Middle frontal gyrus (tissue), 1 donor: ENCODE measurements around the gene FARS2.

Source experiments
- DNase-seq: peaks from one replicate; pipeline ENCODE4 v3.0.0-alpha.2; 2015; ENCODE audit warnings: low spot score; ENCODE audit errors: extremely low spot score

FARS2 gene

DNA sequence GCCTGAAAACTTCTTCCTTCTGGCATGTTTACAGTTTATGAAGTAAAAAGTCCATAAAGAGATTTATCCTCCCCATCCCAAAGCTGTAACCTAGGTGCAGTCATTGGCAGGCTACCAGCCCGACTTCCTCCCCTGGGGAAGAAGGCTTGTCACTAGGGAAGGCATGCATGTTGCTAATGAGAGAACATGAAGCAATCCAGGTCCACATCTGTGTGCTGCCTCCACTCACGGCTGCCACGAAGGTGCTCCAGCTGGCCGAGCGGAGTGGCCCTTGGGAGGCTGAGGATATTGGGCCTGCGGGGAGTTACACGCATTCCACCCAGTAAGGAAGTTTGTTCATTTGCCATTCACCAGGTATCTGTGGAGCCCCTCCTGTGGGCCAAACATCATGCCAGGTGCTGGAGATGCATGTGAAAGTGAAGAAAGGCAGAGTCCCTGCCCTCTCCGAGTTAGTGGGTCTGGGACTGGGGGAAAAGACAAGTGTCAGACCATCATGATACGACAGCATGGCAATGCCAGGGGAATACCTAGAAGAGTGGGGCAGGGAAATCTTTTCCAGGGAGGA is 488.4 kb downstream of the FARS2 start:
- DNase-seq: no peak

DNA sequence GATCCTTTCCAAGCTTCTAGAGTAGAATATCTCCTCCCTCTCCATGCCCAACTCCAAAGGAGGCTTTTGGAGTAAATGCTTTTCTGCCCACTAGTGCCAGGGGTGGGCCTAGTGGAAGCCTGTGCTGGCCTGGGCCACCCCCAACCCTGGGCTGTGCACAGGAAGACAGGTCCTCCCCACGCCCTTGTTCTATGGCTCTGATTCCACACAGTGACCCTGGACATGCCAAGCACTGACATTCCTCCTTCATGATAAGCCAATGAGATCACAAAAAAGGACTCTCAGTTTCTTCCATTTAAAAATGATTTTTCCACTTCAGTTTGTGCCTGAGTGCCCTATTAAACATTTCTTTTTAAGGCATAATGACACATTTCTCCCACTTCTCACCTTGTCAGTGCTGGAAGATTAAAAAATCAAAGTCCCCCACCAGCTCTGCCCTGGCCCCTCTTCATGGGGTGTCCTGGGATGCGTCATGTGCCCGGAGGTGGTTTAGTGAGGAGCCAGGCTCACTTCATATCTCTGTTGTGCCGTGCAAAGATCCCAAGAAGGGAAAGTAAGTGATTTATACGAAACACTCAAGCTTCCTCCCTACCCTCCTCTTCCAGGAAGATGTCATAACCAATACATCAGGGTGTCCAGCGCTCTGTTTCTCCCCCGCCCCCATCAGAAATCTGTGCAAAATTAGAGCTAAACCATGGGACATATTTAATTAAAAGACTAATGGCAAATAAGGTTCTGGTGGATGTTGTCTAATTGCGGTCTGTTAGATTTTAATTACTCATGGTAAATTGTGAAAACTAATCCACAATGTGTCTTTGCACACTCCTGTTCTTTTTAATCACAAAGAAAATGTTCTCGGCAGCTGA is 490.4 kb downstream of the FARS2 start:
- DNase-seq: no peak

DNA sequence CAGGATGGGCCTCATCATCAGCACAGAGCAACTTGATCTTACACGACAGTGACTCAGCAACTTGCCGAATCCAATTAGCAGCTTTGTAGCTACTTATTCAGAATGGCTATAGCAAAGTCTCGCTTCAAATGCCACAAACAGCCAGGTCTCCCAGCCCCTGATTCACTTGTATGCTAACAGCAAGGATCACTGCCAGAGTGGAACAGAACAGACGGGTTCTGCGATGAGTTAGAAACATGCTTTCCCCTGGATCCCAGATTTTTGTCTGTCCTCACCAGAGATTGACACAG is 491.0 kb downstream of the FARS2 start:
- DNase-seq: no peak

DNA sequence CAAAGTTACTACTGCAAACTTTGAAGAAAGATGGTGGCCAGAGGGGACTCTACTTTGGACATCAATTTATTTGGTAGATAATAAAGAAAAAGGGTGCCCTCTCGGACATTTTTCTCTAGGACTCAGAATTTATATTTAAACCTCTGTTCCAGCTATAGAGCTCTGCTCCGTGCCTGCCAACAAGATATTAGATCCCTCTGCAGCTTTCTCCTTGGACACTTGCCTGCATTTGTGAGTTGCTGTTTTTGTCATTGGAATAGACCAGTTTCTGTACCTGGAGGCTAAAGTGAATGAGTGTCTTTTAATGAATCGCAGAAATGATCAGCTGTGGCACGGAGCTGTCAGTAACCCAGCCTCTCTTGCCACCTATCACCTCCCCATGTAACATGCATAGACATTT is 491.9 kb downstream of the FARS2 start:
- no peak for DNase-seq

DNA sequence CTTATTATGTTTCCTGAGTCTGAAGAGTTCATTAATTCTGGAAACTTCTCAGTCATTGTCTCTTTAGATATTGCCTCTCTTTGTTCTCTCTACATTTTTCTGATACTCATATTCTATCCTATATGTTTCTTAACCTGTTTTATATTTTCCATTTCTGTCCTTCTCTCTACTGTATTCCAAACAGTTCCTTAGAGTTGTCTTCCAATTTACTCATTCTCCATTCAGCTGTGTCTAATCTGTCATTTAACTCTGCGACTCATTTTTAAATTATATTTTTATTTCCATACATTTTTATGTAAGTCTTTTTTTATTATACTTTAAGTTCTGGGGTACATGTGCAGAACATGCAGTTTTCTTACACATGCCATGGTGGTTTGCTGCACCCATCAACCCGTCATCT is 493.6 kb downstream of the FARS2 start:
- no peak for DNase-seq

DNA sequence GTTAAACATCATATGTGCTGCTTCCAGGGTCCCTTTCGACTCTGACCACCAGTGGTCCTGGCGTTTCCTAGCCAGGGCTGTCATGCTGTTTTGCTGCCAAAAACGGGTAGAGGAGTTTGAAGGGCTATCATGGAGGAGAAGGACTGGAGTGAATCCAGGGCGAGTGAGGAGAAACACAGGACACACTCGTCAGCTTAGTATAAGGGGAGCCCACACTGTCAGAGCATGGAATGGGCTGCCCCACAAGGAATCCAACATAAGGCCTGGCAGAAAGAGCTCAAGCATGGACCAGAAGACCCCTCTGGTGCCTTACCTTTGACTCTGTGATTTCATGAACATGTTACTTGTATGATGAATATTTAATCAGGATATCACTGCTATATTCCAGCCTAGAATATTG is 498.3 kb downstream of the FARS2 start:
- no peak for DNase-seq

DNA sequence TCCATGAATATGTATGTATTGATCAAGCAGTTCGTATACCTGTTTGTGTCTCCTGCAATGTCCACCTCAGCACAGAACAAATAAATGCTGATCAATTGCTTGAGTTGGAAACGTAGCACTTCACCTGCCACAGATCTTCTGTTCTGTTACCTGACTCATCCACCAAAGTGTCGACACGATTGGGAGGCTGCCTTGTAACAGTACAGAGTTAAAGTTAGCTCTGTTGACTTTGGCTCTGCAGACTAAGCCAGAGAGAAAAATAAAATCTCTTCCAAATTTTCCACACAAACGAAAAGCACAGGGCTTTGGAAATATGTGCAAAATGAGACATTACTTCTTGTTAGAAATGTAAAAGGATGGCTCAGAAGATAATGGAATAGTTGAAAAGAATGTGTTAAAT is 500.1 kb downstream of the FARS2 start:
- DNase-seq: no peak

GRCh38 chr6:5762561-5762968 is 501.3 kb downstream of the FARS2 start:
- DNase-seq: peak; percentile 27

DNA sequence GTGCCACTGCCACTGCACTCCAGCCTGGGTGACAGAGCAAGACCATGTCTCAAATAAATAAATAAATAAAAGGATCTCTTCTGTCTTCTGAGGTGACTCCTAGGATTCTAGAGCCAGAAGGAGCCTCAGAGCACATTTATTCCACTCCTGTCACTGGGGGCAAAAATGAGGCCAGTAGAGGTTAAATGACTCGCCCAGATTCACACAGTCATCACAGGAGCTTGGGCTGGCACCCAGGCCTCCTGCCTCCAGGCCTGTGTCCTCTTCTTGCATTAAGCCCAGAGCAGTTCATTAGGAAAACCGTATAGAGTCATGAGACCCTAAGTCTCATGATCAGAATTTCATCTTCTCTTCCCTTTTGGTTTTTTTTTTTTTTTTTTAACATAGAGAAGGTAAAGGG is 502.1 kb downstream of the FARS2 start:
- DNase-seq: no peak

GRCh38 chr6:5763871-5764270 is 502.6 kb downstream of the FARS2 start:
- no peak for DNase-seq

GRCh38 chr6:5764401-5764955 is 503.2 kb downstream of the FARS2 start:
- peak; percentile 62 for DNase-seq

DNA sequence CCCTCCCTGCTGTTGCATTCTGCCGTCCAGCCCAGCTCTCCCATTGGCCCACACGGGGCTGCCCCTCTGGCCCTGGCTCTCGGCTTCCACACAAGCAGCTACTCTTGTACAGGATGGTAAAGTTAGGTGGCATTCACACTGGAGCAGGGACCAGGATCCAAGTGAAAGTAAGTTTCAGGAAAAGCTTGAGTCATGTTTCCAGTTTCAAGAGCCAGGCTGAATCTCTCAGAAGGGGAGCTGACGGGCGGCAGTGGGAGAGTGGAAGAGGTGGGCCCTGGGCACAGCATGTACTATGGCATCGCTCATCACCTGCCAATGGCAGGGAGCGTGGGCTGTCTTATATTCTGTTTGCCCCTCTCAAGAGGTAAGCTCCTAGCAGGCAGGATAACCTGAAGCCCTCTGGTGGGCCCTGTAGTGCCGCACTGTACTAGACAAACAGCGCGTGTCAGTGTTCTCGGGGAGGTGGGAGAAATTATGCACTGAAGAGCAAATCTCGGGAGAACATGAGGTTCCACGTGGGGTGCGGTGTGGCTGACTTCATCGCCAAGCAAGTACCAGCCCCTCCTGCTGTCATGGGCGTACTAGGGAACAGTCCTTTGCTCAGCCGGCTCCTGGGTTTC is 503.9 kb downstream of the FARS2 start:
- no peak for DNase-seq

DNA sequence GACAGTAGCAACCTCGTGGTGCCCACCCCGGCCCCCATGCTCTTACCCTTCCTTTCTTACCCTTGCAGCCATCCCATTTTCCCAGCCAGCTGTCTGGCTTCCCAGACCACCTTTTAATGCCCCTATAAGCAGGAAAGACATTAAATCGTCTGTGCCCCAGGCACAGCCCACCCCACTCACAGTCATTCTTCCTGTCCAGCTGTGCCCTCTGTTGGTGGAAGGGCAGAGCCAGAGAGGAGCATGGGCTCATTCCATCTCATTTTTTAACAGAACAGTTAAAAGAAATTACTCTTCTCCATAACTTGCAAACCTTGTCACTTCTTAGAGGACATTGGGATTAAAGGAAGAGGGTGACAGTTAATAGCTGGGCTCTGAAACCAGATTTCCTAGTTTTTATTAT is 504.9 kb downstream of the FARS2 start:
- no peak for DNase-seq

- no peak for DNase-seq
These were observed 506.2 kb downstream of the FARS2 start for GRCh38 chr6:5767471-5767870.

DNA sequence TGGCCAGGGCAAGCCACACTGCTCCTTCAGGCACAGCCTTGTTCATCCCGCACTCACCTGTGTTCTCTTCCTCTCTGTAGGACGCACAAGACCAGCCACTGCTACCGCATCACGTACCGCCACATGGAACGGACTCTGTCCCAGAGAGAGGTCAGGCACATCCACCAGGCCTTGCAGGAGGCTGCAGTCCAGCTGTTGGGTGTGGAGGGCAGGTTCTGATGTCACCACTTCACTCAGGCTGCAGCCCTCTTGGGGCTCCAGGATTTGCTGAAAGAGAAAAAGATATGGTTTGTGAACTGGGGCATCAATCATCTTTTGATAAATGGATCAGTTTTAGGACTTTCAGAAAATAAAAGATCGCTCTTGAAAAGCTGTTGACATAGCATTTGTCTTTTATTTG is 509.9 kb downstream of the FARS2 start:
- no peak for DNase-seq

GRCh38 chr6:5771759-5772390 is 510.6 kb downstream of the FARS2 start:
- DNase-seq: no peak

DNA sequence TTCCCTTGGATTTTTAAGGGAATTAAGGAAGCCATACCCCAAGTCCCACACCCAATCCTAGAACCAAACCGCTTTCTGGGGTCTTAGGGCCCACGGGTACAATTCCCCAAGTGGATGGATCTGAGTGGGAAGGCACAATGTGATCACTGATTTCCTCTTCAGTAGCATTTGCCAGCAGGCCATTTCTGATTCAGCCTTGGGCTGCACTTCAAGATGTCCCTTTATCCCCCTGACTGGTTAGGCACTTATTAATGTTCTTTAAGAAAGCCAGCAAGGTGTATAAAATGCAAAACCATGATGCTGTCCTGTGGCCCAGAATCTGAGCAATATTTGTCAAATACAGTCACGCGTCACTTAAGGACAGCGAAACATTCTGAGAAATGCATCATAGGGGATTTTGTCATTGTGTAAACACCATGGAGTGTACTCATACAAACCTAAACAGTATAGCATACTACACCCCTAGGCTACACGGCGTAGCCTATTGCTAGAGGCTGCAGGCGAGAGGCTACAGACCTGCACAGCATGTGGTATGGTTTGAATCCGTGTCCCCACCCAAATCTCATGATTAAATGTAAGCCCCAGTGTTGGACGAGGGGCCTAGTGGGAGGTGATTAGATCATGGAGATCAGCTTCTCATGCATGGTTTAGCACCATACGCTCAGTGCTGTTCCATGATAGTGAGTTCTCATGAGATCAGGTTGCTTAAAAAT is 511.3 kb downstream of the FARS2 start:
- no peak for DNase-seq

- no peak for DNase-seq
These were observed 514.8 kb downstream of the FARS2 start for GRCh38 chr6:5776104-5776503.

- no peak for DNase-seq
These were observed 515.5 kb downstream of the FARS2 start for GRCh38 chr6:5776706-5777390.

DNA sequence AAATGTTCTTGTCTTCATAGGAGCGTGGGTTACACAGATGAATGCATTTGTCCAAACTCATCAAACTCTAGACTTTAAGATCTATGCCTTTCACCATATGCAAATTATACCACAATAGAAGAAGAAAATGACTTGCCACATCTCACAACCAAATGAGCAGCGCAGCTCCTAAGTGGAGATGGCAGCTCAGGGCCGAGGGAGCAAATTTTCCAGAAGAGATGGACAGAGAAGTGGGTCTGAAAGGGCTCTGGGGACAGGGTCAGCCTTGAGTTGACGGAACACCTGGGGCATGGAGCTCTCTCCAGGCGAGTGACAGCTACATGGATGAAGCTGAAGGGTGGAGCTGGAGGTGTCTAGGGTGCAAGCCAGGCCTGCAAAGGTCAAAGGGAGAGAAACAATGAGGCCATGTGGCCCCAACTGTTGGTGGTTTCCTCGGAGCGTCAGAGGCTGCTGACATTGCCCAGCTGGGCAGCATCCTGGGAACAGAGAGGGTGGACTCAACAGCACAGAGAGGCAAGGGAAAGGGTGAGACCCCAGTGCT is 517.1 kb downstream of the FARS2 start:
- DNase-seq: no peak

- no peak for DNase-seq
These were observed 517.6 kb downstream of the FARS2 start for GRCh38 chr6:5778906-5779305.
